NCI-H2107 treated with DMSO at 0.1 percent for 48 hours (cell line): ENCODE data around the gene ZBTB16.

Experiments used
- DNase-seq: peaks from one replicate; lab custom pipeline; 2025; ENCODE audit not compliant: unreplicated experiment; lab: John Stamatoyannopoulos, UW

The ZBTB16 gene

DNA sequence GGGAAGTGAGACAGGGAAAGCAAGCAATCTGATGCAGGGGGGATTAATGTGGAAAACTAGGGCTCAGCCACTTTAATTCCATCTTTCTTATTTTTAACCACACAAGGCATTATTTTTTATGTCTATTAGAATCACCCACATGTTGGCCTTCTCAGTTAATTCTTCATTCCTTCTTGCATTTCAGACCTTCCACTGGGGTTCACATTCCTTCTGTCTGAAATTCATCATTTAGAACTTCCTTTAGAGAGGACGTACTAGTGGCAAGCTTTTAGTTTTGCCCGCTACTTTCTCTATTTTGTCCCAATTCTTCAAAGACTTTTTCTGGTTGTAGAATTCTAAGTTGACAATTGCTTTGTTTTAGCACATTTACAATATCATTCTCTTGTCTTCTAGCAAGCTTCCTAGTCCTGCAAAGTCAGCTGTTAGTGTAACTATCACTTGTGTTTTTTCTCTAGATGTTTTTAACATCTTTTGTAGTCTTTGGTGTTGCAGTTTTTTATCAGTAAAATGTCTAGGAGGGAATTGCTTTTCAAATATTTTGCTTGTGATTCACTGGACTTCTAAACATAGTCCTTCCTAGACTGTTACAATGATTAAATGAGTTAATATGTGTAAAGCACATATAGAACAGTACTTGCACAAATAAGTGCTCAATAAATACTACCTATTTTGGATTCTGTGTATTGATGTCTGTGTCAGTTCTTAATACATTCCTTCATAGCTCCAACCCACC is 231.2 kb downstream of the ZBTB16 start:
- no peak for DNase-seq

DNA sequence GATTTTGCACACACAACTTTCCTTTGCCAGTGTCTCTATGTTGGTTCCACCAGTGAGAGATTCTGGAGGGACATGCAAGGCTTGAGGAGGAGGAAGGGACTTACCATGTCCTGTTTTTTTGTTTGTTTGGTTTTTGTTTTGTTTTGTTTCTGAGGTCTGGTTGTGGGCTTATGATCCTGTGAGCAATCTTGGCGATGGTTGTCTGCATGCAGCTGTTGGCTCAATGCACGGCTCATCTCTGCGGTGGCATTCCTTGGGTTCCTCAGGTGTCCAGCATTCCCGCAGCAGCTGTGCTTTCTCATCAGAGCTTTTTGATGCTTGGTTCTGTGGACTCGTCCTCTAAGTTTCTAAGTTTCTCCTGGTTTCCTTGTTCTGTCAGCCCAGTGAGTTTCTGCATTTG is 231.9 kb downstream of the ZBTB16 start:
- no peak for DNase-seq

DNA sequence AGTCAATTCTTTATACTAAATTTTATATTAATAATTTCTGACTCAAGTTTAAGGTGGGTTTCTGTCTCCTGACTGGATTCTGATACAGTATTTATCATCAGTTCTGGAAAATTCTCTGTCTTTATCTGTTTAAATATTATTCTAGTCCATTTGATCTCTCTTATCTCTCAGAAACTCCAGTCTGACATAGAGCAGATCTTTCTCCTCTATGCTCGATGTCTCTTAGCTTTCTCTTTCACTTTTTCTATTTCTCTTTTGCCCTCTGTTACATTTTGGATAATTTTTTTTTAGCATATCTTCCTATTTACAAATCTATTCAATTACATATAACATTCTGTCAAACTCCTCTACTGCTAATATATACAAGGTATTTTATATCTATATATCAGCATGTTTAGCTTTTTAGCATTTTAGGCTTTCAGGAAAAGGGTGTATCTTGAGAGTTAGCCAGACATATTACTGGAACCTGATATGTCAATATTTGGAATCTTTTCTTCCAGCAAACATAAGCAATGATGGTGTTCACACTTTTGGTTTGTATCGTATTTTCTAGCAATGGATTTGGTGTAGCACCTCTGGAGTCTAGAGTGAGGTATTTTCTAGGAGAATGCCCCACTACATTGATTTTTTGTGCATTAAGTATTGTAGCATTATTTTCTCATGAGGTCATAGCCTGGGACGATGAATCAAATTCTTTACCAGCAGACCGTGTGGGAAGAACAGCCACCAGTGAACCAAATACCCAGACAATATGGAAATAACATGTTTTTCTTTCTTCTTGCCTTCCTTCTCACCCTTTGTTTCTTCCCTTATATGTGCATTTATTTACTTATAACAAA is 232.6 kb downstream of the ZBTB16 start:
- DNase-seq = no peak

DNA sequence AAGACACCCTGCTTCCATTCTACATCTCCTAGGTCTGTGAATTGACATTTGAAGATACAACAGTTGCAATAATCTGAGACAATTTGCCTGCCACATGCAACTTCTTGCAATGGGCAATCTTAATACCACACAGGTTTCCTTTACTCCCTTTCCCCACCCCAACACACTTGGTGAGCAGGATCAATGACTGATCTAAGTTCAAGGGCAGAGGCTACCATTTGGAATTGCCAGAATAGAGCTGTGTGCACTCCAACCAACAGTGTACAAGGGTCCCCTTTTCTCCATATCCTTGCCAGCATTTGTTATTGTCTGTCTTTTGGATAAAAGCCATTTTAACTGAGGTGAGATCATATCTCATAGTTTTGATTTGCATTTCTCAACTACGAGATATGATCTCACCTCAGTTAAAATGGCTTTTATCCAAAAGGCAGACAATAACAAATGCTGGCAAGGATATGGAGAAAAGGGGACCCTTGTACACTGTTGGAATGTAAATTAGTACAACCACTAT is 233.7 kb downstream of the ZBTB16 start:
- DNase-seq = no peak

DNA sequence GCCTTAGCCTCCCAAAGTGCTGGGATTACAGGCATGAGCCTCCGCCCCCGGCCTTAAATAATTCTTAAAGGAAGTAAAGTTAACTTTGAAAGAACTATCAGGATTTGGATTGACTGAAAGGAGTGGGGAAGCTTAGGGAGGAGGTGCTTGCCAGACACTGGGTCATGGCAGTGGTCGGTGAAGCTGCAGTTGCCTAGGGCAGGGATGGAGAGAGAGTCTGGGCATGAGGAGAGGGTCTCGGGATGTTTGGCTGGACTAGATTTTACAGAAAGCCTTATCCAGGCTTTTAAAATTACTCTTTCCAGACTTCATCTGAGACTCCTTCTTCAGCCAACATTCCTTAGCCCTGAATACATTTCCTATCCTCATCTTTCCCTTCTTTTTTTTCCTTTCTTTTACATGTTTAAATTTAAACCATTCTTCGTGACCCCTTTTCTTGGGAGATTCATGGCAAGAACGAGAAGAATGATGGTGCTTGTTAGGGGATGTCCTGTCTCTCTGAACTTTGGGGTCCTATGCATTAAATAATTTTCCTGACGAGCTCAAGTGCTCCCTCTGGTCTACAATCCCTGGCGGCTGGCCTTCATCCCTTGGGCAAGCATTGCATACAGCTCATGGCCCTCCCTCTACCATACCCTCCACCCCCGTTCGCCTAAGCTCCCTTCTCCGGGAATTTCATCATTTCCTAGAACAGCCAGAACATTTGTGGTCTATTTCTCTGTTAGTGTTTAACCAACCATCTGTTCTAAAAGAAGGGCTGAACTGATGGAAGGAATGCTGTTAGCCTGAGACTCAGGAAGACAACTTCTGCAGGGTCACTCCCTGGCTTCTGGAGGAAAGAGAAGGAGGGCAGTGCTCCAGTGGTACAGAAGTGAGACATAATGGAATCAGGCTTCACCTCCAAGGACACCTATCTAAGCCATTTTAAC is 236.4 kb downstream of the ZBTB16 start, which contains the start of gene NNMT:
NNMT (plus strand) TSS at position 724 of the 929 bp plus-strand sequence; CDS start at position 882, 158 bp downstream.
- no peak for DNase-seq

DNA sequence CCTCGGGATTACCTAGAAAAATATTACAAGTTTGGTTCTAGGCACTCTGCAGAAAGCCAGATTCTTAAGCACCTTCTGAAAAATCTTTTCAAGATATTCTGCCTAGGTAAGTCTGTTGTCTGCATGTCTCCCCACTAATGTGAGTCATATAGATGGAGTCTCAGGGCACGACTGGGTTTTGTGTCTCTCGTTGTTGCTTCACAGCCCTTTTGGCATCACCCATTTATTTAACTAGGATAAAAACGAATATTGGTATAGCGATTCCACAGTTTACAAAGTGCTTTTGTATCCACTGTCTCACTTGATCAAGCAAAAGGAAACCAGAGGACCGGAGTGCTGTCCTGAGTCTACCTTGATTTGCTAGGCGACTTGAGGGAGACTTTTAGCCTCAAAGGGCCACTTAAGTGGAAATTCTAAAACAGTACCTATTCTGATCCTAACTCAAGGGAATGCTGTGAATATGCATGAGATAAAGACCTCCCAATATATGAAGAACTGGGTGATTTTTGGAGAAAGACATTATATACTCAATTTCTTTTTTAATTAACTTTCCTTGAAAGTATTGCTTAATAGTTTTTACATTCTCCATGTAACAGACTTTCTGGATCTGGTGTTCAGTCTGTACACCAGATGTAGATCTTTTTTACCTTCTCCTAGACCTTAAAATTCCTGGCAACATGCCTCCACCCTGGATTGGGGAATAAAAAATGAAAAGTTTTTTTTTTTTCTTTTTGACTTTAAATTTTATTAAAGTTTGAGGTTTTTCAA is 237.3 kb downstream of the ZBTB16 start:
- DNase-seq = no peak

DNA sequence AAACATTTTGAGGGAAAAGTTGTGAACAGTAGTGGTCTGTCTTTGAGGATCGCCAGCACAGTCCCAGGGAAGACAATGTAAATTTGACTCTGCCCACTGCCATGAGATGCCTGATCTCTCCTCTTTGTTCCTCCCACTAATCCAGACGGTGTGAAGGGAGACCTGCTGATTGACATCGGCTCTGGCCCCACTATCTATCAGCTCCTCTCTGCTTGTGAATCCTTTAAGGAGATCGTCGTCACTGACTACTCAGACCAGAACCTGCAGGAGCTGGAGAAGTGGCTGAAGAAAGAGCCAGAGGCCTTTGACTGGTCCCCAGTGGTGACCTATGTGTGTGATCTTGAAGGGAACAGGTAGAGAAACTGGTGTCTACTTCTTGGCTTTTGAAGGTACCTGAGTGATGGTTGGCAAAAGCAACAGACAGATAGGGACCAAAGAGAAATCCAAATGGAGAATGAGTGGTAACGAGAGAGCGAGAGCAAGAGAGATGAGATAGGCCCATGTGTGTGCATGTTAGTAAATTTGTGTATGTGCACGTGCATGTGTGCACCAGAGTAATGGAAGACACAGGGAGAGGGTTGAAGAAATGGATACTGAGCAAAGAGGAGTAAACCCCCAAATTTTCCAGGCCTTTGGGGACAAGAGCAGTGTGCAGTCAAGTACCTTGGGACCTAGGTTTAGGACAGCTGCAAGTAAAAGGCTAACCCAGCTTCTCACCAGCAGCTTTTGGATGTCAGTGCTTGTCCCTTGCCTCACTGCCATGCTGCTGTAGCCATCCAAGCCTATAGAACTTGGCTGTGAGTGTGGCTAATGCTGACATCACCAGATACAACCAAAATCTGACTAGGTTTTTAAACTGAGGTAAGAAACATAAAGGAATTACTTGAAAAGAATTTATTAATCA is 238.5 kb downstream of the ZBTB16 start:
- DNase-seq = no peak

DNA sequence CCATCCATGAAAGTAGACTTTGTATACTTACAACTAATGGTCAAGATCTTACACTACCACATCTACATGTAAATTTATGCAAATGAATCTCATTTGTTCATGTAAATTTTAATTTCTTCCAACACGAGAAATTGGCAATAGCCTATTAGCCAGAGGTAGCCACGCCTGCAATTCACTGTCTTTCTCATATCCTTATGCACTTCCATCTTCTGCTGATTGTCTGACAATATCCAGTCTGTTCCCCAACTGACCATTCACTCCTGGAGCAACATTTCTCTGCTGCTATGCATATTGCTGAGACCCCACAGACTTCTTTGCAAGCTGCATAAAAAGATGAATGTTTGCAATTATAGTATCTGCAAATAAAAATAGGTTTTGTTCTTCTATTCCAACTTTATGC is 239.2 kb downstream of the ZBTB16 start:
- no peak for DNase-seq
